GM23338 (cell line): ENCODE measurements around the gene CSTF1. TPM values are rescaled to one million over a fixed set of nuclear protein-coding genes. Genes with fewer than 3 reads are reported as not detected.

ENCODE experiments used
- ATAC-seq: fragments of 200-7000 bp; cut with Tn5 transposase; 3 replicates; pipeline ENCODE4 v1.9.1; 2020
- DNase-seq: peaks from one replicate; pipeline ENCODE4 v3.0.0-alpha.2; 2015; ENCODE audit warnings: low spot score
- H2AFZ ChIP-seq: fragments of 200-600 bp; sonication (generic); 2 replicates; pipeline ENCODE4 v1.8.0; 2016; ENCODE audit warnings: antibody characterized with exemption, mild to moderate bottlenecking, moderate library complexity
- H3F3A ChIP-seq: fragments of 200-600 bp; sonication (generic); replicated peaks from 2 replicates; pipeline ENCODE4 v1.8.0; 2017; ENCODE audit warnings: antibody characterized with exemption, mixed run types, low read depth
- H3K27ac ChIP-seq: fragments of 200-600 bp; sonication (generic); 2 replicates; pipeline ENCODE4 v1.6.1; 2016; ENCODE audit warnings: low read depth
- H3K27me3 ChIP-seq: fragments of 200-600 bp; sonication (generic); 2 replicates; pipeline ENCODE4 v1.8.0; 2016; ENCODE audit warnings: mild to moderate bottlenecking, mixed run types, moderate library complexity; ENCODE audit not compliant: insufficient read depth
- H3K36me3 ChIP-seq: fragments of 200-600 bp; sonication (generic); 2 replicates; pipeline ENCODE4 v1.8.0; 2016; ENCODE audit warnings: mild to moderate bottlenecking; ENCODE audit not compliant: insufficient read depth
- H3K4me1 ChIP-seq: fragments of 200-600 bp; sonication (generic); 2 replicates; pipeline ENCODE4 v1.8.0; 2016; ENCODE audit warnings: mild to moderate bottlenecking, moderate library complexity; ENCODE audit not compliant: insufficient read depth
- H3K4me2 ChIP-seq: fragments of 200-600 bp; sonication (generic); 2 replicates; pipeline ENCODE4 v1.7.1; 2017; ENCODE audit warnings: mixed run types
- H3K4me3 ChIP-seq: fragments of 200-600 bp; sonication (generic); 2 replicates; pipeline ENCODE4 v1.6.1; 2016; ENCODE audit warnings: mixed run types
- H3K79me2 ChIP-seq: fragments of 200-600 bp; sonication (generic); replicated peaks from 2 replicates; pipeline ENCODE4 v1.8.0; 2017; ENCODE audit warnings: mild to moderate bottlenecking; ENCODE audit not compliant: insufficient read depth
- H3K9me2 ChIP-seq: fragments of 200-600 bp; sonication (generic); 2 replicates; pipeline ENCODE4 v1.8.0; 2017; ENCODE audit not compliant: insufficient read depth
- H4K20me1 ChIP-seq: fragments of 200-600 bp; sonication (generic); replicated peaks from 2 replicates; pipeline ENCODE4 v1.8.0; 2017; ENCODE audit warnings: mild to moderate bottlenecking; ENCODE audit not compliant: insufficient read depth
- H3K27ac Mint-ChIP-seq: 2 replicates; pipeline ENCODE4 v1.8.0; 2020; ENCODE audit warnings: inconsistent platforms, mild to moderate bottlenecking, moderate library complexity, mixed read lengths
- H3K27me3 Mint-ChIP-seq: 3 replicates; pipeline ENCODE4 v1.8.0; 2022; ENCODE audit warnings: low read depth, mild to moderate bottlenecking, moderate library complexity, mixed read lengths, inconsistent platforms; ENCODE audit not compliant: insufficient read depth, poor library complexity
- H3K36me3 Mint-ChIP-seq: 3 replicates; pipeline ENCODE4 v1.8.0; 2021; ENCODE audit warnings: low read depth, mild to moderate bottlenecking, inconsistent platforms, moderate library complexity, mixed read lengths
- H3K4me1 Mint-ChIP-seq: 3 replicates; pipeline ENCODE4 v1.8.0; 2020; ENCODE audit warnings: mild to moderate bottlenecking, inconsistent platforms, mixed read lengths
- H3K4me3 Mint-ChIP-seq: 3 replicates; pipeline ENCODE4 v1.8.0; 2021; ENCODE audit warnings: moderate library complexity, mild to moderate bottlenecking, inconsistent platforms, mixed read lengths
- H3K9me3 Mint-ChIP-seq: 3 replicates; pipeline ENCODE4 v1.8.0; 2020; ENCODE audit warnings: moderate library complexity, mild to moderate bottlenecking, inconsistent platforms, mixed read lengths
- CREB1 ChIP-seq: fragments of 250-450 bp; sonication (Bioruptor Pico); IDR thresholded peaks from 2 replicates; pipeline ENCODE4 v1.5.0; 2020; ENCODE audit warnings: low read depth, mild to moderate bottlenecking, moderate library complexity
- STAT1 ChIP-seq: IDR thresholded peaks from one replicate; pipeline ENCODE4 v1.6.1; 2016; ENCODE audit warnings: antibody characterized with exemption; ENCODE audit not compliant: unreplicated experiment
- ZNF462 ChIP-seq: fragments of 250-450 bp; sonication (Bioruptor Pico); IDR thresholded peaks from 2 replicates; pipeline ENCODE4 v1.5.0; 2020; ENCODE audit warnings: mild to moderate bottlenecking, moderate library complexity
- polyA plus RNA-seq: library from polyadenylated mRNA; unstranded; fragments of >200 nt; fragmentation: Nextera tagmentation; extraction: Ambion mirVana; gene quantifications from 2 replicates; pipeline ENCODE4 v1.2.1, GENCODE V29; 2016
- total RNA-seq: library from RNA; depleted of rRNA; stranded (reverse); fragments of >200 nt; shearing (Covaris generic); gene quantifications from 2 replicates; pipeline ENCODE4 v1.2.3, GENCODE V29; 2014
- TF ChIP-seq, protein P1 (sequence below): IDR thresholded peaks from one replicate; pipeline ENCODE4 v1.6.1; 2018; ENCODE audit warnings: antibody characterized with exemption; ENCODE audit not compliant: unreplicated experiment

Gene CSTF1
- total and polyA plus RNA-seq, 2 experiments from 2014 or later: 21.5 to 62.3 TPM

- H3K9me2 ChIP-seq: no peaks in the 10 kb centered on the region
- no peaks in the 10 kb centered on the region for H3K79me2 ChIP-seq
- Mint-ChIP-seq H3K27me3 (peaks cover 5% of the 10 kb centered on the region), H3K27ac (no peak overlapping the region), H3K4me1 (no peaks in the 10 kb centered on the region), H3K9me3 (no peaks in the 10 kb centered on the region), H3K4me3 (no peak overlapping the region), H3K36me3 (no peaks in the 10 kb centered on the region)
- no peak overlapping the region for H3K27ac ChIP-seq
- DNase-seq (no peak), ATAC-seq (no peak)
- no peak overlapping the region for H3K4me2 ChIP-seq
- TF ChIP-seq, protein P1, sequence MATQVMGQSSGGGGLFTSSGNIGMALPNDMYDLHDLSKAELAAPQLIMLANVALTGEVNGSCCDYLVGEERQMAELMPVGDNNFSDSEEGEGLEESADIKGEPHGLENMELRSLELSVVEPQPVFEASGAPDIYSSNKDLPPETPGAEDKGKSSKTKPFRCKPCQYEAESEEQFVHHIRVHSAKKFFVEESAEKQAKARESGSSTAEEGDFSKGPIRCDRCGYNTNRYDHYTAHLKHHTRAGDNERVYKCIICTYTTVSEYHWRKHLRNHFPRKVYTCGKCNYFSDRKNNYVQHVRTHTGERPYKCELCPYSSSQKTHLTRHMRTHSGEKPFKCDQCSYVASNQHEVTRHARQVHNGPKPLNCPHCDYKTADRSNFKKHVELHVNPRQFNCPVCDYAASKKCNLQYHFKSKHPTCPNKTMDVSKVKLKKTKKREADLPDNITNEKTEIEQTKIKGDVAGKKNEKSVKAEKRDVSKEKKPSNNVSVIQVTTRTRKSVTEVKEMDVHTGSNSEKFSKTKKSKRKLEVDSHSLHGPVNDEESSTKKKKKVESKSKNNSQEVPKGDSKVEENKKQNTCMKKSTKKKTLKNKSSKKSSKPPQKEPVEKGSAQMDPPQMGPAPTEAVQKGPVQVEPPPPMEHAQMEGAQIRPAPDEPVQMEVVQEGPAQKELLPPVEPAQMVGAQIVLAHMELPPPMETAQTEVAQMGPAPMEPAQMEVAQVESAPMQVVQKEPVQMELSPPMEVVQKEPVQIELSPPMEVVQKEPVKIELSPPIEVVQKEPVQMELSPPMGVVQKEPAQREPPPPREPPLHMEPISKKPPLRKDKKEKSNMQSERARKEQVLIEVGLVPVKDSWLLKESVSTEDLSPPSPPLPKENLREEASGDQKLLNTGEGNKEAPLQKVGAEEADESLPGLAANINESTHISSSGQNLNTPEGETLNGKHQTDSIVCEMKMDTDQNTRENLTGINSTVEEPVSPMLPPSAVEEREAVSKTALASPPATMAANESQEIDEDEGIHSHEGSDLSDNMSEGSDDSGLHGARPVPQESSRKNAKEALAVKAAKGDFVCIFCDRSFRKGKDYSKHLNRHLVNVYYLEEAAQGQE: no peak
- TF ChIP-seq STAT1 (no peak), ZNF462 (CRISPR knock-in tag) (no peak), CREB1 (CRISPR knock-in tag) (no peak)
- H3K27me3 ChIP-seq: no peaks in the 10 kb centered on the region
- H2AFZ ChIP-seq: no peak overlapping the region
- no peaks in the 10 kb centered on the region for H4K20me1 ChIP-seq
- no peaks in the 10 kb centered on the region for H3K4me1 ChIP-seq
- no peaks in the 10 kb centered on the region for H3K36me3 ChIP-seq
- no peaks in the 10 kb centered on the region for H3F3A ChIP-seq
- no peak overlapping the region for H3K4me3 ChIP-seq
These were observed 47.4 kb downstream of the CSTF1 start for GRCh38 chr20:56439771-56440291.
